Measurements from ENCODE around the gene PIM3.

PIM3 gene

GRCh38 chr22:49961005-49961600 is 531 bp downstream of the PIM3 start:
- DNase-seq, result peak in 1 of 2 donors; percentile 80
- Histone ChIP-seq H3K4me3 (peak overlapping the region; percentile 81 to 85), H3K27me3 (no peaks in the 10 kb centered on the region), H3K9me3 (no peaks in the 10 kb centered on the region), H3K27ac (peak overlapping the region; percentile 88 to 89), H3K36me3 (peaks cover 17 to 35% (median 35%) of the 10 kb centered on the region in 3 donors), H3K4me1 (peaks cover 0 to 61% (median 31%) of the 10 kb centered on the region in 4 donors)
- TF ChIP-seq, protein P1, sequence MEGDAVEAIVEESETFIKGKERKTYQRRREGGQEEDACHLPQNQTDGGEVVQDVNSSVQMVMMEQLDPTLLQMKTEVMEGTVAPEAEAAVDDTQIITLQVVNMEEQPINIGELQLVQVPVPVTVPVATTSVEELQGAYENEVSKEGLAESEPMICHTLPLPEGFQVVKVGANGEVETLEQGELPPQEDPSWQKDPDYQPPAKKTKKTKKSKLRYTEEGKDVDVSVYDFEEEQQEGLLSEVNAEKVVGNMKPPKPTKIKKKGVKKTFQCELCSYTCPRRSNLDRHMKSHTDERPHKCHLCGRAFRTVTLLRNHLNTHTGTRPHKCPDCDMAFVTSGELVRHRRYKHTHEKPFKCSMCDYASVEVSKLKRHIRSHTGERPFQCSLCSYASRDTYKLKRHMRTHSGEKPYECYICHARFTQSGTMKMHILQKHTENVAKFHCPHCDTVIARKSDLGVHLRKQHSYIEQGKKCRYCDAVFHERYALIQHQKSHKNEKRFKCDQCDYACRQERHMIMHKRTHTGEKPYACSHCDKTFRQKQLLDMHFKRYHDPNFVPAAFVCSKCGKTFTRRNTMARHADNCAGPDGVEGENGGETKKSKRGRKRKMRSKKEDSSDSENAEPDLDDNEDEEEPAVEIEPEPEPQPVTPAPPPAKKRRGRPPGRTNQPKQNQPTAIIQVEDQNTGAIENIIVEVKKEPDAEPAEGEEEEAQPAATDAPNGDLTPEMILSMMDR (IDR thresholded peaks at IDR 0.05), result no peak
- intact Hi-C loops (cut with DNase I; ENCODE audit: low total_unique reads), result loop anchor here (10.0 kb wide), 1 partner anchor 344 kb away; the partner anchor contains the start of gene PLXNB2

DNA sequence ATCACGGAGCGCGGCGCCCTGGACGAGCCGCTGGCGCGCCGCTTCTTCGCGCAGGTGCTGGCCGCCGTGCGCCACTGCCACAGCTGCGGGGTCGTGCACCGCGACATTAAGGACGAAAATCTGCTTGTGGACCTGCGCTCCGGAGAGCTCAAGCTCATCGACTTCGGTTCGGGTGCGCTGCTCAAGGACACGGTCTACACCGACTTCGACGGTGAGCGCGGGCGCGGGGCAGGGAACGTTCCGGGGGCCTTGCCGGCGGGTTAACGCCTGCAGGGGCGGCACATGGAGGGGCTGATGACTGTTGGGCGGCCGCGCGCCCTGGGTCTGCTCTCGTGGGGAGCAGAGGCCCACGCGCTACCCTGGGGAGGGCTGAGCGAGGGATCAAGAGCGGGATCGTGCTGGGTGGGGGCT is 1.0 kb downstream of the PIM3 start:
- Histone ChIP-seq H3K9me3 (no peaks in the 10 kb centered on the region), H3K27me3 (no peaks in the 10 kb centered on the region), H3K36me3 (peaks cover 17 to 35% (median 35%) of the 10 kb centered on the region in 3 donors), H3K4me1 (peaks cover 0 to 66% (median 36%) of the 10 kb centered on the region in 4 donors), H3K27ac (peak overlapping the region; percentile 88 to 89), H3K4me3 (peak overlapping the region; percentile 81 to 85)
- TF ChIP-seq, protein P1 (IDR thresholded peaks at IDR 0.05), result no peak
- DNase-seq, result peak in 1 of 2 donors; percentile 72
- intact Hi-C loops (cut with DNase I; ENCODE audit: low total_unique reads), result loop anchor here (10.0 kb wide), 1 partner anchor 343 kb away; the partner anchor contains the start of gene PLXNB2

GRCh38 chr22:49962012-49962750 is 1.6 kb downstream of the PIM3 start:
- H3K9me3 ChIP-seq, result no peaks in the 10 kb centered on the region
- H3K4me3 ChIP-seq, result peak overlapping the region; percentile 81 to 85
- DNase-seq, result peak; percentile 90 to 96
- H3K27ac ChIP-seq, result peak overlapping the region; percentile 88 to 89
- H3K36me3 ChIP-seq, result peaks cover 17 to 35% (median 35%) of the 10 kb centered on the region in 3 donors
- intact Hi-C loops (cut with DNase I; ENCODE audit: low total_unique reads), result loop anchor here (10.0 kb wide), 1 partner anchor 343 kb away; the partner anchor contains the start of gene PLXNB2
- TF ChIP-seq, protein P1 (IDR thresholded peaks at IDR 0.05), result no peak
- H3K4me1 ChIP-seq, result peaks cover 0 to 71% (median 41%) of the 10 kb centered on the region in 4 donors
- no peaks in the 10 kb centered on the region for H3K27me3 ChIP-seq

DNA sequence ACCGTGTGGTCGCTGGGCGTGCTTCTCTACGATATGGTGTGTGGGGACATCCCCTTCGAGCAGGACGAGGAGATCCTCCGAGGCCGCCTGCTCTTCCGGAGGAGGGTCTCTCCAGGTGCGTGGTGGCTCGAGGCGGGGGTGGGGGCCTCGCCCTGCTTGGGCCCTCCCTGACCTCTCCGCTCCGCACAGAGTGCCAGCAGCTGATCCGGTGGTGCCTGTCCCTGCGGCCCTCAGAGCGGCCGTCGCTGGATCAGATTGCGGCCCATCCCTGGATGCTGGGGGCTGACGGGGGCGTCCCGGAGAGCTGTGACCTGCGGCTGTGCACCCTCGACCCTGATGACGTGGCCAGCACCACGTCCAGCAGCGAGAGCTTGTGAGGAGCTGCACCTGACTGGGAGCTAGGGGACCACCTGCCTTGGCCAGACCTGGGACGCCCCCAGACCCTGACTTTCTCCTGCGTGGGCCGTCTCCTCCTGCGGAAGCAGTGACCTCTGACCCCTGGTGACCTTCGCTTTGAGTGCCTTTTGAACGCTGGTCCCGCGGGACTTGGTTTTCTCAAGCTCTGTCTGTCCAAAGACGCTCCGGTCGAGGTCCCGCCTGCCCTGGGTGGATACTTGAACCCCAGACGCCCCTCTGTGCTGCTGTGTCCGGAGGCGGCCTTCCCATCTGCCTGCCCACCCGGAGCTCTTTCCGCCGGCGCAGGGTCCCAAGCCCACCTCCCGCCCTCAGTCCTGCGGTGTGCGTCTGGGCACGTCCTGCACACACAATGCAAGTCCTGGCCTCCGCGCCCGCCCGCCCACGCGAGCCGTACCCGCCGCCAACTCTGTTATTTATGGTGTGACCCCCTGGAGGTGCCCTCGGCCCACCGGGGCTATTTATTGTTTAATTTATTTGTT is 2.4 kb downstream of the PIM3 start:
- Histone ChIP-seq H3K27me3 (no peaks in the 10 kb centered on the region), H3K9me3 (no peaks in the 10 kb centered on the region), H3K27ac (peak overlapping the region; percentile 88 to 89), H3K4me3 (peak overlapping the region; percentile 81 to 85), H3K4me1 (peaks cover 0 to 80% (median 45%) of the 10 kb centered on the region in 4 donors), H3K36me3 (peaks cover 17 to 35% (median 35%) of the 10 kb centered on the region in 3 donors)
- TF ChIP-seq, protein P1 (IDR thresholded peaks at IDR 0.05), result no peak
- DNase-seq, result peak; percentile 41 to 74
- intact Hi-C loops (cut with DNase I; ENCODE audit: low total_unique reads), result loop anchor here (10.0 kb wide), 1 partner anchor 342 kb away; the partner anchor contains the start of gene PLXNB2

- H3K36me3 ChIP-seq, result peaks cover 17 to 35% (median 35%) of the 10 kb centered on the region in 3 donors
- DNase-seq, result peak; percentile 20 to 69
- H3K4me3 ChIP-seq, result peak overlapping the region; percentile 81 to 85
- H3K27ac ChIP-seq, result peak overlapping the region; percentile 88 to 89
- intact Hi-C loops (cut with DNase I; ENCODE audit: low total_unique reads), result loop anchor here (10.0 kb wide), 1 partner anchor 341 kb away; the partner anchor contains the start of gene PLXNB2
- no peaks in the 10 kb centered on the region for H3K9me3 ChIP-seq
- H3K27me3 ChIP-seq, result no peaks in the 10 kb centered on the region
- TF ChIP-seq, protein P1 (IDR thresholded peaks at IDR 0.05), result no peak
- peaks cover 0 to 80% (median 46%) of the 10 kb centered on the region in 4 donors for H3K4me1 ChIP-seq
These were observed 3.1 kb downstream of the PIM3 start for GRCh38 chr22:49963647-49964026.
